ENCODE measurements around the gene NUMB.

The NUMB gene

GRCh38 chr14:73266317-73266716 is 192.0 kb downstream of the NUMB start:
- no peak for TF ChIP-seq FOXP2 (optimal IDR thresholded peaks at IDR 0.05; ENCODE audit: borderline replicate concordance, extremely low read depth, extremely low read length, insufficient read depth)
- TF ChIP-seq, protein P1, sequence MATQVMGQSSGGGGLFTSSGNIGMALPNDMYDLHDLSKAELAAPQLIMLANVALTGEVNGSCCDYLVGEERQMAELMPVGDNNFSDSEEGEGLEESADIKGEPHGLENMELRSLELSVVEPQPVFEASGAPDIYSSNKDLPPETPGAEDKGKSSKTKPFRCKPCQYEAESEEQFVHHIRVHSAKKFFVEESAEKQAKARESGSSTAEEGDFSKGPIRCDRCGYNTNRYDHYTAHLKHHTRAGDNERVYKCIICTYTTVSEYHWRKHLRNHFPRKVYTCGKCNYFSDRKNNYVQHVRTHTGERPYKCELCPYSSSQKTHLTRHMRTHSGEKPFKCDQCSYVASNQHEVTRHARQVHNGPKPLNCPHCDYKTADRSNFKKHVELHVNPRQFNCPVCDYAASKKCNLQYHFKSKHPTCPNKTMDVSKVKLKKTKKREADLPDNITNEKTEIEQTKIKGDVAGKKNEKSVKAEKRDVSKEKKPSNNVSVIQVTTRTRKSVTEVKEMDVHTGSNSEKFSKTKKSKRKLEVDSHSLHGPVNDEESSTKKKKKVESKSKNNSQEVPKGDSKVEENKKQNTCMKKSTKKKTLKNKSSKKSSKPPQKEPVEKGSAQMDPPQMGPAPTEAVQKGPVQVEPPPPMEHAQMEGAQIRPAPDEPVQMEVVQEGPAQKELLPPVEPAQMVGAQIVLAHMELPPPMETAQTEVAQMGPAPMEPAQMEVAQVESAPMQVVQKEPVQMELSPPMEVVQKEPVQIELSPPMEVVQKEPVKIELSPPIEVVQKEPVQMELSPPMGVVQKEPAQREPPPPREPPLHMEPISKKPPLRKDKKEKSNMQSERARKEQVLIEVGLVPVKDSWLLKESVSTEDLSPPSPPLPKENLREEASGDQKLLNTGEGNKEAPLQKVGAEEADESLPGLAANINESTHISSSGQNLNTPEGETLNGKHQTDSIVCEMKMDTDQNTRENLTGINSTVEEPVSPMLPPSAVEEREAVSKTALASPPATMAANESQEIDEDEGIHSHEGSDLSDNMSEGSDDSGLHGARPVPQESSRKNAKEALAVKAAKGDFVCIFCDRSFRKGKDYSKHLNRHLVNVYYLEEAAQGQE (IDR thresholded peaks at IDR 0.05; ENCODE audit: insufficient read depth in 1 of 2, low read depth in 2 of 2, low read length in 2 of 2): no peak
- TF ChIP-seq TAF1 (IDR thresholded peaks at IDR 0.05; ENCODE audit: borderline replicate concordance, insufficient read depth, low read length): no peak
- no peak for TF ChIP-seq SIN3A (IDR thresholded peaks at IDR 0.05; ENCODE audit: borderline replicate concordance, insufficient read depth, low read length)
- TF ChIP-seq POLR2AphosphoS5 (IDR thresholded peaks at IDR 0.05; ENCODE audit: low read depth, low read length): no peak

DNA sequence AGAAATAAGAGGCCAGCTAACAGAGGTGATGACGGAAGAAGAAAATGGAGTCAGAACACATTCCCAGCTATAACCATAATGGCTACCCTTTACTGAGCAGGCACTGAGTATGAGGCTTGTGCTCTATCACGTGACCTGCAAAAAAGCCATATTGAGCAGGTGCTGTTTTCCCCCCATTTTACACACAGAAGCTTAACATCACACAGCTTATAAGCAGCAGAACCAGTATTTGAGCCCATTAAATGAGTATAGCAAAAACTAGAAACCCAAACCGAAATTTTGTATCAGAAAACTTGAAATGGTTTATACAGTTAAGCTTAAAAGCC is 192.7 kb downstream of the NUMB start:
- TF ChIP-seq POLR2AphosphoS5 (IDR thresholded peaks at IDR 0.05; ENCODE audit: low read depth, low read length) (no peak), TAF1 (IDR thresholded peaks at IDR 0.05; ENCODE audit: borderline replicate concordance, insufficient read depth, low read length) (no peak), SIN3A (IDR thresholded peaks at IDR 0.05; ENCODE audit: borderline replicate concordance, insufficient read depth, low read length) (no peak), FOXP2 (optimal IDR thresholded peaks at IDR 0.05; ENCODE audit: borderline replicate concordance, extremely low read depth, extremely low read length, insufficient read depth) (no peak)
- TF ChIP-seq, protein P1 (IDR thresholded peaks at IDR 0.05; ENCODE audit: insufficient read depth in 1 of 2, low read depth in 2 of 2, low read length in 2 of 2): no peak

DNA sequence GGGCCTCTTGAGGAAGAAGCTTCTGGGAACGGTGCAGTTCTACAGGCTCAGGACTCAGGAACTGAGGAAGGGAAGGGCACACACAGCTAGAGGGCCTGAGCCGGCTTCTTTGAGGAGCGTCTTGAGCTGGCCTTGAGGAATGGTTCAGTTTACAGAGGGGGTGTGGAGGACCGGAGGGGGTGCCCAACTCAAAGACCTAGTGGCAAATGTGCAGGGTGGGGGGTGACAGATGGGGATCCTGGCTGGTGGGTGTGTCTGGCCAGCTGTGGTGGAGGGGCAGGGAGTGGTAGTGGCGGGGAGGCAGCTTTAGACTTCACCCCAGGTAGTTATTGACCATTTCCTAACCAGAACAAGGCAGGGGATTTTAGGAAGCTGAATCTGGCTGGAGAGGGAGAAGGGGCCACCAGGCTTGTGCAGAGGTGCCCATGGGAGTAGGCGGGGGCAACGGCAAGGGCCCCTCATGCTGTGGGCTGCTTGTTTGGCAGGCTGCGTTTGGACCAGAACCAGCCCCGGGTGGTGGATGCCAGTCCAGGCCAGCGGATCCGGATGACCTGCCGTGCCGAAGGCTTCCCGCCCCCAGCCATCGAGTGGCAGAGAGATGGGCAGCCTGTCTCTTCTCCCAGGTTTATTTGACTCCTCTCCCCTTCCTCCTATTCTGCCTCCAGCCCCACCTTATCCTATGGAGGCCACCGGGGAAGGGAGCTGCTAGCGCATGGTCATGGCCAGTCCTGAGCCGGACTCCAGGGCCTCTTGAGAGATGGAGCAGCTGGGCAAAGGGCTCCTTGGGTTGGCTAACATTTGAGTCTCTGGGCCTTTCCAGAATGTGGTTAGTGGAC is 193.2 kb downstream of the NUMB start:
- TF ChIP-seq SIN3A (IDR thresholded peaks at IDR 0.05; ENCODE audit: borderline replicate concordance, insufficient read depth, low read length) (no peak), FOXP2 (optimal IDR thresholded peaks at IDR 0.05; ENCODE audit: borderline replicate concordance, extremely low read depth, extremely low read length, insufficient read depth) (no peak), POLR2AphosphoS5 (IDR thresholded peaks at IDR 0.05; ENCODE audit: low read depth, low read length) (no peak), TAF1 (IDR thresholded peaks at IDR 0.05; ENCODE audit: borderline replicate concordance, insufficient read depth, low read length) (no peak)
- TF ChIP-seq, protein P1 (IDR thresholded peaks at IDR 0.05; ENCODE audit: insufficient read depth in 1 of 2, low read depth in 2 of 2, low read length in 2 of 2): no peak

- no peak for TF ChIP-seq SIN3A (IDR thresholded peaks at IDR 0.05; ENCODE audit: borderline replicate concordance, insufficient read depth, low read length)
- no peak for TF ChIP-seq TAF1 (IDR thresholded peaks at IDR 0.05; ENCODE audit: borderline replicate concordance, insufficient read depth, low read length)
- TF ChIP-seq POLR2AphosphoS5 (IDR thresholded peaks at IDR 0.05; ENCODE audit: low read depth, low read length): no peak
- no peak for TF ChIP-seq FOXP2 (optimal IDR thresholded peaks at IDR 0.05; ENCODE audit: borderline replicate concordance, extremely low read depth, extremely low read length, insufficient read depth)
- TF ChIP-seq, protein P1 (IDR thresholded peaks at IDR 0.05; ENCODE audit: insufficient read depth in 1 of 2, low read depth in 2 of 2, low read length in 2 of 2): no peak
Measured at GRCh38 chr14:73264080-73264884, 194.1 kb downstream of the NUMB start.

All from PFSK-1 (cell line).